Measurements from ENCODE around the gene ARHGAP25. TPM values are rescaled to one million over a fixed set of nuclear protein-coding genes. Genes with fewer than 3 reads are reported as not detected.

The ARHGAP25 gene
- total RNA-seq, 1 donor from 2014 or later, result 5.8 TPM

DNA sequence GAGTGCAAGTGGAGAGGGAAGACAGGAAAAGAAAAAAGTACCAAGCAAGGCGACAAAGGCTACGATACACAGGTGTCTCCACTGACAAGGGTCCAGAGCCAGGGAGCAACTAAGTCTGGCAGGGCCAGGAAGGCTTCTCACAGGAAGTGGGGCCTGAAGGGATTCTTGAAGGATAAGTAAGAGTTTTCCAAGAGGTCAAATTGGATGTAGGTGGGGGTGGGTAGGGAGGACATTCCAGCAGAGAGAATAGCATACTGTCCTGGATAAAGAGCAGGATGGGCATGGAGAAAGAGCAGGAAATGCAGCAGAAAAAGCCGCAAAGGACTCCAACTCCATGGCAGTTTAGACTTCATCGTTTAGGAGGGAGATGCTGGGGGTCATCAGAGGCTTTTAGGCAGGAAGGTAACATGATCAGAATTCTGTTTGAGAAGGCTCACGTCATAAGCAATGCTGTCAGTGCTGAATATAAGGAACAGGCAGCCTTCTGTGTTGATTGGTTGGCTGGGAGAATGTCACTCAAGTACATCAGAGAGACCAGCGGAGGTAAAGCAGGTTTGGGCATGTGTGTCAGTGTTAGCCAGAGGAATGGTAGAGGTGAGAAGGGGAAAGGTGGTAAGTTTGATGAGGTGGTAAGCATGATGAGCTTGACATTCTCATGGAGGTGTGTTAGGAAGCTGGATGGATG, 35.1 kb downstream of the ARHGAP25 start:
- H3K27me3 Mint-ChIP-seq (ENCODE audit: insufficient read depth, low read depth), result no peaks in the 10 kb centered on the region
- no peak overlapping the region for H2AFZ ChIP-seq (replicated peaks)
- H3K4me1 ChIP-seq, result no peaks in the 10 kb centered on the region
- H3K9me3 ChIP-seq (ENCODE audit: low read depth), result no peaks in the 10 kb centered on the region
- no peaks in the 10 kb centered on the region for H3K79me2 ChIP-seq (ENCODE audit: low read depth)
- DNase-seq (ENCODE audit: low spot score), result no peak
- H3K36me3 ChIP-seq, result no peaks in the 10 kb centered on the region
- H3F3A ChIP-seq (ENCODE audit: low read depth), result no peaks in the 10 kb centered on the region
- no peak overlapping the region for H3K27ac ChIP-seq
- H3K4me3 Mint-ChIP-seq, result no peak overlapping the region
- H3K4me3 ChIP-seq, result no peak overlapping the region
- no peak overlapping the region for H3K4me2 ChIP-seq
- no peaks in the 10 kb centered on the region for H3K4me1 Mint-ChIP-seq
- no peaks in the 10 kb centered on the region for H3K36me3 Mint-ChIP-seq
- H3K27ac Mint-ChIP-seq, result no peak overlapping the region
- no peak overlapping the region for H3K9ac ChIP-seq
- TF ChIP-seq EZH2 (IDR thresholded peaks at IDR 0.05) (no peak), EZH2phosphoT487 (IDR thresholded peaks at IDR 0.05) (no peak)
- TF ChIP-seq, protein P1, sequence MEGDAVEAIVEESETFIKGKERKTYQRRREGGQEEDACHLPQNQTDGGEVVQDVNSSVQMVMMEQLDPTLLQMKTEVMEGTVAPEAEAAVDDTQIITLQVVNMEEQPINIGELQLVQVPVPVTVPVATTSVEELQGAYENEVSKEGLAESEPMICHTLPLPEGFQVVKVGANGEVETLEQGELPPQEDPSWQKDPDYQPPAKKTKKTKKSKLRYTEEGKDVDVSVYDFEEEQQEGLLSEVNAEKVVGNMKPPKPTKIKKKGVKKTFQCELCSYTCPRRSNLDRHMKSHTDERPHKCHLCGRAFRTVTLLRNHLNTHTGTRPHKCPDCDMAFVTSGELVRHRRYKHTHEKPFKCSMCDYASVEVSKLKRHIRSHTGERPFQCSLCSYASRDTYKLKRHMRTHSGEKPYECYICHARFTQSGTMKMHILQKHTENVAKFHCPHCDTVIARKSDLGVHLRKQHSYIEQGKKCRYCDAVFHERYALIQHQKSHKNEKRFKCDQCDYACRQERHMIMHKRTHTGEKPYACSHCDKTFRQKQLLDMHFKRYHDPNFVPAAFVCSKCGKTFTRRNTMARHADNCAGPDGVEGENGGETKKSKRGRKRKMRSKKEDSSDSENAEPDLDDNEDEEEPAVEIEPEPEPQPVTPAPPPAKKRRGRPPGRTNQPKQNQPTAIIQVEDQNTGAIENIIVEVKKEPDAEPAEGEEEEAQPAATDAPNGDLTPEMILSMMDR (IDR thresholded peaks at IDR 0.05), result no peak
- no peaks in the 10 kb centered on the region for H3K9me3 Mint-ChIP-seq
- H4K20me1 ChIP-seq (ENCODE audit: low read depth), result no peaks in the 10 kb centered on the region
- H3K27me3 ChIP-seq, result no peaks in the 10 kb centered on the region

DNA sequence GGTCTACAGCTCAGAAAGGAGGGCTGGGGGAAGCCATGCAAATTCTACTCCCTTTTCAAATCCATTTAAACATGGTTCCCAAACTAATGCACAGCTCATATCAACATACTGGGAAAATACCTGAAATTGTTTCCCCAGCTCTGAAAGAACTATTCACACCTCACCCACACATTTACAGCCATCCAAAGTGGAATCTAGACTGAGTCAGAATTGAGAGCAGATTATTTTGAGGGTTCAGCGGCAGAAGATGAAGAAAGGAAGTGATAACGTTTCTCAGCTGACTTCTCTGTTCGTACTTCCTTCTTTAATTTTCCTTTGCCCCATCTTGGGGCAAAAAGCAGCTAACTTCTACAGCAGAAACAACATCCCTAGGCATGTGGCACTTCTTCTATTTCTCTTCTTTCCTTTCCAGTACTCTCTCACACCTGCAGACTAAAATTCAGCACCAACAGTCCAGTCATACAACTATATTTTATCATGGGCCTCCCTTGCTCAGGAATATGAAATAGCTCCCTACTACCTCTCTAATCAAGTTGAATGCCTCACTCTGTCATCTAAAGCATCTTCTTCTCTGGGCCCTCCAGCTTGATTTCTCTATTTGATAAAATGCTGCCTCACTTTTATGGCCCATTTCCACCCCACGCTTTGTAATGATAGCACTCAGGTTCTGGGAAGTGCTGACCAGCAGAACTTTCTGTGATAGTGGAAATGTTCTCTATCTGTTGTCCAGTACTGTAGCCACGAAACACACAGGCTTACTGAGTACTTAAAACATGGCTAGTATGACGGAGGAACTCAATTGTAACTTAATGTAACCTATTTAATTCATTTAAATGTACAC, 35.9 kb downstream of the ARHGAP25 start:
- Histone ChIP-seq H4K20me1 (ENCODE audit: low read depth) (no peaks in the 10 kb centered on the region), H3K4me3 (no peak overlapping the region), H3K27me3 (no peaks in the 10 kb centered on the region), H2AFZ (replicated peaks) (no peak overlapping the region), H3K9me3 (ENCODE audit: low read depth) (no peaks in the 10 kb centered on the region), H3K79me2 (ENCODE audit: low read depth) (no peaks in the 10 kb centered on the region), H3K9ac (no peak overlapping the region), H3K36me3 (no peaks in the 10 kb centered on the region), H3K4me2 (no peak overlapping the region), H3F3A (ENCODE audit: low read depth) (no peaks in the 10 kb centered on the region), H3K4me1 (no peaks in the 10 kb centered on the region), H3K27ac (no peak overlapping the region)
- no peak for DNase-seq (ENCODE audit: low spot score)
- TF ChIP-seq, protein P1 (IDR thresholded peaks at IDR 0.05), result no peak
- no peak for TF ChIP-seq EZH2phosphoT487 (IDR thresholded peaks at IDR 0.05)
- no peak for TF ChIP-seq EZH2 (IDR thresholded peaks at IDR 0.05)
- H3K27me3 Mint-ChIP-seq (ENCODE audit: insufficient read depth, low read depth), result no peaks in the 10 kb centered on the region
- H3K4me3 Mint-ChIP-seq, result no peak overlapping the region
- no peaks in the 10 kb centered on the region for H3K4me1 Mint-ChIP-seq
- no peaks in the 10 kb centered on the region for H3K36me3 Mint-ChIP-seq
- no peaks in the 10 kb centered on the region for H3K9me3 Mint-ChIP-seq
- no peak overlapping the region for H3K27ac Mint-ChIP-seq

DNA sequence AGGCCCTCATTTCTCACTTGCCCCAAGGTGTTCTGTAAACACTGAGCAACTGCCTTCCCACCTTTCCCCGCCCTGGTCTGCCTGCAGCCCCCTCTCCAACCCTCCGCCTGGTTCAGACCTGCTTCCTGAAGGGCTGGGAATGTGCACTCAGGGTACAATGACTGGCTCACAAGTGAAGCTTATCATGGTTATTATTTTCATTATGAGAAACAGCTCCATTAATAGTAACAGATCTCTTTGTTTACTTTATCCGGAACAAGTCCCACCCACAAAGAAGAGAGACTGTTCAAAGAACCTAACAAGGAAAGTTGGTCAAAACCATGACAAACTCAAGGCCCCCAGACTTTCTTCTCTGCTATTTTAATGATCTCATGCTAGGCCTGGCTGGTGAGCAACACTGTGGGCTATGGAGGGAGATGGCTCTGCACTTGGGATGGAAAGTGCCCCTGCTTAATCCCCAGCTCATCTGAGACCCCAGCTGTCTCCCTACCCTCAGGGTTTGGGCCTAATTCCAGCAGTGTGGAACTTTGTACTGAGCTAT, 36.7 kb downstream of the ARHGAP25 start:
- H4K20me1 ChIP-seq (ENCODE audit: low read depth), result no peaks in the 10 kb centered on the region
- no peak for DNase-seq (ENCODE audit: low spot score)
- H3K27ac ChIP-seq, result no peak overlapping the region
- no peaks in the 10 kb centered on the region for H3K4me1 ChIP-seq
- no peaks in the 10 kb centered on the region for H3K9me3 ChIP-seq (ENCODE audit: low read depth)
- H3F3A ChIP-seq (ENCODE audit: low read depth), result no peaks in the 10 kb centered on the region
- Mint-ChIP-seq H3K36me3 (no peaks in the 10 kb centered on the region), H3K4me1 (no peaks in the 10 kb centered on the region), H3K4me3 (no peak overlapping the region), H3K9me3 (no peaks in the 10 kb centered on the region), H3K27ac (no peak overlapping the region), H3K27me3 (ENCODE audit: insufficient read depth, low read depth) (no peaks in the 10 kb centered on the region)
- no peak overlapping the region for H3K4me2 ChIP-seq
- H3K36me3 ChIP-seq, result no peaks in the 10 kb centered on the region
- H3K27me3 ChIP-seq, result no peaks in the 10 kb centered on the region
- H3K9ac ChIP-seq, result no peak overlapping the region
- H2AFZ ChIP-seq (replicated peaks), result no peak overlapping the region
- H3K79me2 ChIP-seq (ENCODE audit: low read depth), result no peaks in the 10 kb centered on the region
- TF ChIP-seq, protein P1 (IDR thresholded peaks at IDR 0.05), result no peak
- TF ChIP-seq EZH2 (IDR thresholded peaks at IDR 0.05) (no peak), EZH2phosphoT487 (IDR thresholded peaks at IDR 0.05) (no peak)
- no peak overlapping the region for H3K4me3 ChIP-seq
